M059J (cell line): Measurements from ENCODE around the gene MAMSTR. TPM values are rescaled to one million over a fixed set of nuclear protein-coding genes. Genes with fewer than 3 reads are reported as not detected.
A peak's percentile ranks its signal among the peaks of the same experiment; 100 is the strongest.
"Not testable (repeated sequence)": the region's sequence is repeated elsewhere in the genome, so short reads cannot be mapped to it uniquely, and the experiment has no call there.

Experiments used
- DNase-seq: peaks from one replicate; pipeline ENCODE4 v3.0.0-alpha.2; 2012; ENCODE audit warnings: low read depth
- total RNA-seq: library from RNA; depleted of rRNA; stranded (reverse); fragments of >200 nt; shearing (Covaris generic); gene quantifications from 2 replicates; pipeline ENCODE4 v1.2.3, GENCODE V29; 2014

The MAMSTR gene
- total RNA-seq, 1 experiment from 2014 or later = 1.0 TPM

- DNase-seq = no peak
Measured at GRCh38 chr19:48718711-48719231, 754 bp downstream of the MAMSTR start.

GRCh38 chr19:48718106-48718505 is 1.4 kb downstream of the MAMSTR start:
- DNase-seq = not testable (repeated sequence)

- peak; percentile 45 for DNase-seq
Measured at GRCh38 chr19:48716562-48717291, 2.8 kb downstream of the MAMSTR start.

GRCh38 chr19:48715681-48716171 is 3.8 kb downstream of the MAMSTR start:
- DNase-seq = no peak

GRCh38 chr19:48714759-48715675 is 4.5 kb downstream of the MAMSTR start:
- DNase-seq = no peak

GRCh38 chr19:48713864-48714755 is 5.4 kb downstream of the MAMSTR start:
- peak; percentile 99 for DNase-seq

- no peak for DNase-seq
Measured at GRCh38 chr19:48713041-48713863, 6.3 kb downstream of the MAMSTR start.

- no peak for DNase-seq
Measured at GRCh38 chr19:48711106-48711662, 8.3 kb downstream of the MAMSTR start.

- DNase-seq = no peak
Measured at GRCh38 chr19:48708471-48708870, 11.1 kb downstream of the MAMSTR start.

GRCh38 chr19:48705431-48705830 is 14.1 kb downstream of the MAMSTR start:
- no peak for DNase-seq

GRCh38 chr19:48703316-48703715 is 16.2 kb downstream of the MAMSTR start:
- DNase-seq = no peak

GRCh38 chr19:48702701-48703100 is 16.8 kb downstream of the MAMSTR start:
- no peak for DNase-seq

GRCh38 chr19:48698046-48698445 is 21.5 kb downstream of the MAMSTR start:
- DNase-seq = peak; percentile 86

- no peak for DNase-seq
Measured at GRCh38 chr19:48696353-48697010, 23.0 kb downstream of the MAMSTR start.

- DNase-seq = no peak
Measured at GRCh38 chr19:48695743-48696352, 23.7 kb downstream of the MAMSTR start, which contains the start of gene FUT2. FUT2 (plus strand) TSS chr19:48695971; CDS start chr19:48702957, 6,986 bp downstream.

GRCh38 chr19:48693629-48694028 is 25.9 kb downstream of the MAMSTR start:
- DNase-seq = not testable (repeated sequence)

GRCh38 chr19:48689449-48689848 is 30.1 kb downstream of the MAMSTR start:
- no peak for DNase-seq

- no peak for DNase-seq
Measured at GRCh38 chr19:48687776-48688175, 31.7 kb downstream of the MAMSTR start.

GRCh38 chr19:48686637-48687036 is 32.9 kb downstream of the MAMSTR start:
- DNase-seq = not testable (repeated sequence)
